ENCODE measurements around the gene C21orf58.

C21orf58 gene

DNA sequence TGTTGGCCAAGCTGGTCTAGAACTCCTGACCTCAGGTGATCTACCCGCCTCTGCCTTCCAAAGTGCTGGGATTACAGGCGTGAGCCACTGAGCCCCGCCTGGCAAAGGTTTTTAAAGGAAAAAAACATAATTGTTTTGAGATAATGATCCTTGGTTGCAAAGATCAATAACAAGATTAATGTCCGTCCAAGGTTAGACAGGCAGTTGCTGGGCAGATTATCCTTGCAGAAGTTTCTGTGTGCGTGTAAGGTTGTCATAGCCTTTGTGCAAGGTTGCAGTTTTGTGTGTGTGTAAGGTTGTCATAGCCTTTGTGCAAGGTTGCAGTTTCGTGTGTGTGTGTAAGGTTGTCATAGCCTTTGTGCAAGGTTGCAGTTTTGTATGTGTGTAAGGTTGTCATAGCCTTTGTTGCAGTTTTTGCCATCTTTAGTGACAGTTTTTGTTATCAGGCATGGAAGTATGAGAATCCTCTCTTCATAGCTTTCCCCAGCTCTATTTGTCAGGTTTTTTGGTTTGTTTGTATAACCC, 34.0 kb downstream of the C21orf58 start:
- no peak for DNase-seq

DNA sequence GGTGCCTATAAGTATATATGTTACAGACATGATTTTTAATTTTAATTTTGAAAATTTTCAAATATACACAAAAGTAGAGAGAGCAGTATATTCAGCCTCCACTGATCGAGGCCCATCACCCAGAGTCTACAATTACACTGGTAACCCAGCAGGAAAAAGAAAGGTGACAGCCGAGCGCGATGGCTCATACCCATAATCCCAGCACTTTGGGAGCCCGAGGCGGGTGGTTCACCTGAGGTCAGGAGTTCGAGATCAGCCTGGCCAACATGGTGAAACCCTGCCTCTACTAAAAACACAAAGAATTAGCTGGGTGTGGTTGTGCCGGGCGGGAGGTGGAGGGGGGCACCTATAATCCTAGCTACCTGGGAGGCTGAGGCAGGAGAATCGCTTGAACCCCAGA, 36.1 kb downstream of the C21orf58 start:
- DNase-seq, result no peak

DNA sequence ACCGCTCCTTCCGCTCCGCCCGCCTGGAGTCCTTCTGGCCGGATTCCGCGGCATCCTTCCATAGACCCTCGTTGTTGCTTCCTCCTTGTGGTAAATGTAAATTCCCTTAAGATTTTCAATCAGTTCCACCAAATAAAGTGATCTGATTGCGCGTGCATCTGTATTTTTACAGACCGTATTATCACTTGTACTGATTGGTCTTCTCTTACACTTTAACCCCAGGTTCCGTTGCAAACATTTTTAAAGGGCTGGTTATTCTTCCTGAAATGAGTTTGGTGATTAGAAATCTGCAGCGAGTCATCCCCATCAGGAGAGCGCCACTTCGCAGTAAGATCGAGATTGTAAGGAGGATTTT, 37.0 kb downstream of the C21orf58 start:
- no peak for DNase-seq

DNA sequence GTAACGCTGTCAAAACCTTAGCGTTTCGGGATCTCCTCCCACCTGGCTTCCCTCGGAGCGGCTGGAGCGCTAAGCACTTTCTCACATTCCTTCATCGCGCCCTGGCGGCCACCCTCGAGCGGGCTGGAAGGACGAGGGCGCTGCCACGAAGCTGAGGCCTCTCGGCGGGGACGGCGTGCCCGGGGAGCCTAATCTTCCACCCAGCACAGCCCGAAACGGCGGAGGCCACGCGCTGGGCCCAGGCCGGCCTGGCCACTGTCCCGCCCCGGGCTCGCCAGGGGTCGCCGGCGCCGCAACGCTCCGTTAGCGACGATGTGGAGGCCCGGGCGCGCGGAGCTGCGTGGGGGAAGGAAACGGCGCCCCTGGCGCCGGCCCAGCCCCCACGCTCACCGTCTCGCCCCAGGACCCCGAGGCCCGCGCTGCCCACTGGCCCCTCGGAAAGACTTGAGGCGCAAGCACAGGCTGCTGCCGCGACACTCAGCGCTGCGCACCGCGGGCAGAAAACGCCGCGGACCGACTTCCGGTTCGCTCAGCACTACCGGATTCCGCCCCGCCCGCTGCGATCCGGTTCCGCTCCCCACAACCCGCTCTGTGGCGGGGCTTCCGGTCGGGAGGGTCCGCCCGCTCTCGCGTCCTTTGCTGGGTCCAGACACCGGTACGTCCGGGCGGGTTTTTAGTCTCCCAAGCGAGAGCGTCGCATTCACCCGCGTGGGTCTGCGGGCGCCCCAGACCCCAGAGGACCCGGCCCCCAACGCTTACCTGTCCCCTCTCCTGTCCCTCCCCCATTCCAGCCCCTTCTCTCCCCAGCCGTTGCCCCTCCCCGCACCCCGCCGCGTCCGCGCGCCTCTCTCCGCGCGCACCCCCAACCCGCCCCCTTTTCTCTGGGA, 37.7 kb downstream of the C21orf58 start, which contains the start of gene YBEY:
YBEY (plus strand) TSS at position 582 of the 887 bp plus-strand sequence. CDS start 572 bp downstream, outside the sequence.
- DNase-seq, result peak; percentile 44

DNA sequence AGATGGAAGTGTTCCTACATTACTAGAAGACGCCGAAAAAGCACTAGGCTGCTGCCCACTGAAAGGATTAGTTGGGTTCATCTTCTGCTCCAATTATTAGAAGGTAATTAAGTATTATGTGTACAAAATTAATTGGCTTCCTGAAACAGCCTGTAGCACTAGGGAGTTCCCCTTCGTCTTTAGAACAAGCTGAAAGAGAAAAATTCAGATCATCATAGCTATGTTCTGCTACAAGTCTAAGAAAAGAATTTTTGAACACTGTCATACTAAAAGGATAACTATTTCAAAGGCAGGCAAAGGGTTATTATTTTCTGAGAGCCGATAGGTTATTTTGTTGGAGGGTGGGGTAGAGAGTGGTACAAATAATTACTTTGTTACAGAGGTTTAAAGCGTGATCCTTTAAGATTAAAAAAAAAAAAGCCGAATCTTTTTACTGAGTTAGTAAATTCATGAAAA, 38.4 kb downstream of the C21orf58 start, which contains the start of gene MCM3AP:
MCM3AP (minus strand) TSS at position 406 of the 456 bp plus-strand sequence; CDS start at position 81, 325 bp downstream.
- no peak for DNase-seq

DNA sequence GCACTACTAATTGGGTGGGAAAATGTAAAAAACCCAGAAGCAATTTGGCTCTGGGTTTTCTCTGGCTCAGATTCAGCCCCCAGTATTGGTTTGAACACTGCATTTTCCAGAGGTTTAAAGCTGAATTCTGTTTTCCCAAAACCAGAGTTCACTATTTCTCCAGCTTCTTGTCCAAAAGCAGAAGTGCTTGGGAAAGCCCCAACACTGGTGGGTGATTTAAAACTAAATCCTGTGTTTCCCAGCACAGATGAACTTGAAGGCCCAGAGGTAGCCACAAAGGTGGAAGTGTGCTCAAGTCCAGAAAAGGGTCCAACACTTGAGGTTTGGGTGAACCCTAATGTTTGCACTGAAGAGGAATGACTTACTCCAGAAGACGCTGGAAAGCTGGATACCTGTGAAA, 38.9 kb downstream of the C21orf58 start:
- no peak for DNase-seq

DNA sequence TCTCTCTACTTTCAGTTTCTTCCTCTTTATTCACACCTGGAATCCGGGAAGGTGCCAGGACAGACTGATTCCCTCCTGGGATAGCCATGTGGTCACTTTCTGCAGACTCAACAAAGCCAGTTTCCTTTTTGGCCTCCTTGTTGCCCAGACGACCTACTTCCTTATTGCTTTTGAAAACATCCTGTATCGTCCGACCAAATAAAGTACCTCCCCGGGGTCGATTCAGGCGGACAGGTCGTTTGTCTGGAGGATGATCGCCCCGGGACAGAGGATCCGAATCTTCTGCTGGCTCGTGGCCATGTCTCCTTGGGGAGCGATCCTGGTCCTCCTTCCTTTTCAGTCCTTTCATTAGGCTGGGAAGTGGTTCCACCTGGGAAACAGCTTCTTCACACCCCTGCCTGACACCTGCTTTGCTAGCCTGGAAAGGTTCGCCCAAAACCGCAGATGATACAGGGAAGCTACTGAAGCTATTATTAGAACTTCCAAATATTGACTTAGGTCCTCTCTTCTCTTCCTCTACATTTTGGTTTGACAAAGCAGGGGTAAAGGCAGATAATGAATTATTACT, 39.5 kb downstream of the C21orf58 start:
- DNase-seq, result no peak

DNA sequence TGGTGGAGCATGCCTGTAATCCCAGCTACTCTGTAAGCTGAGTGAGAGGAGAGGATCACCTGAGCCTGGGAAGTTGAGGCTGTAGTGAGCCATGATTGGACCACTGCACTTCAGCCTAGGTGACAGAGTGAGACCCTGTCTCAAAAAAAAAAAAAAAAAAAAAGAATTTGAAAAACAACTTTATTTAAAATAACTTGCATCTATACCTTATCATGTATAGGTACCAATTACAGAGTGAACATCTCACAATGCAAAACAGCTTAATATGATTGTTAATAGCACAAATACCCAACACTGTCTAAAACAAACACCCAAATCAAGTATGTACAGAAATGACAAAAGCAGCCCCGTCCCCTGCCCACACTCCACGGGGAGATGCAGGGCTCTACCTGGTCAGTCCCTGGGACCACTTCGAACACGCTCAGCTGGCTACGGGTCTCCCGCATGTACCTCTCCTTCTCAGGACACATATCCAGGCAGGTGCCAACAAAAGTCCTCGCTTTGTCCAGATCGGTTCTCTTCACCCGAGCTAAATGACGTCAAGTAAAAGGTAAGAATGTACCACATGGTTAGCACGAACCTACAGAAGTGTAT, 48.8 kb downstream of the C21orf58 start:
- DNase-seq, result no peak

DNA sequence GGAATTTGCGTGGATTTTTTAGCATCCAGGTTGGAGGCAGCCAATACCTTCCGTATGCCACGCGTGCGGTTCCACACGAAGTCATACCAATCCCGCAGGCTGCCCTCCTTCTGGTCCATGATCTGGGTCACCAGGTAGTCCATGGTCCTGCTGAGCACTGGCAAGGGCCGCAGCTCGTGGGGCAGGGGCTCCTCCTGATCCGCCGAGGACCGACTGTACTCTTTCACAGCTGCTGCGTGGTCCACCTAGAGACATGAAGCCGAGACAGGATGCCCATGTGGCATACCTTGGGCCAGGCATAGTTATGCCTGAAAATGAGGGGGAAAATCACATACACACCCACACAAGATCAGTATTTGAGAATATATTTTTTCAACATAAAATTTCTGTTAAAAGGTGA, 50.3 kb downstream of the C21orf58 start:
- no peak for DNase-seq

DNA sequence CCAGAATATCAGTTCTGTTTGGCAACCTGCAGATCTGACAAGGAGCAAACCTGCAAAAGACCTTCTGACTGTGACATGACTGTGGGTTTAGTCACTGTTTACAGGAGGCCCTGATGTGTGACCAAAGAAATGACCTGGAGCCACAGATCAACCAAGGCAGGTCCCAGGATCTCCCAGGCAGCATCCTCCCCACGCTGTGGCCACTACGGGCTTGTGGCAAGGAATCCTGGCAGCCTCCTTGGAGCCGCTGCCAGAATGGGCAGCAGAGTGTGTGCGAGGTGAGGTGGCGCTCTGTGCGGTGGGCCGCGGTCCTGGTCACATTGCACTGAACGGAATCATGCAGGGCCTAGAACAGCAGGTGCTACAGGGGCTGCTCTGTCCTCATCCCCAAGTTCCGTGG, 54.2 kb downstream of the C21orf58 start:
- DNase-seq, result no peak

DNA sequence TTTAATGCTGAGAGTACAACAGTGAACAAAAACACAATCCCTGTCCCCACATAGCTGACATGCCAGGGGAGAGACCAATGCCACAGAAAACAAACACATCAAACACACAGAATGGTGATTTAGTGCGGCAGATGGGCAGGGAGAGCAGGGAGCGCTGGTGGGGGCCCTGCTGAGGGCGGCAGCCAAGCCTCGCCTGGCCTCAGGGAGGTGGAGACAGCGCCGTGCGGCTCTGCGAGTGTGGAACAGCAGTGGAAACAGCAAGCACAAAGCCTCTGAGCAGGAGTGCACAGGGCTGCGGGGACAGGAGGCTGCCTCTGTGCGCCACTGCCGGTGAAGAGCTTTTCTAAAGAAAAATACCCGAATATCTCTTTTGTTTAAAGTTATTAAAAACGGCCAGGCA, 55.3 kb downstream of the C21orf58 start:
- DNase-seq, result no peak

DNA sequence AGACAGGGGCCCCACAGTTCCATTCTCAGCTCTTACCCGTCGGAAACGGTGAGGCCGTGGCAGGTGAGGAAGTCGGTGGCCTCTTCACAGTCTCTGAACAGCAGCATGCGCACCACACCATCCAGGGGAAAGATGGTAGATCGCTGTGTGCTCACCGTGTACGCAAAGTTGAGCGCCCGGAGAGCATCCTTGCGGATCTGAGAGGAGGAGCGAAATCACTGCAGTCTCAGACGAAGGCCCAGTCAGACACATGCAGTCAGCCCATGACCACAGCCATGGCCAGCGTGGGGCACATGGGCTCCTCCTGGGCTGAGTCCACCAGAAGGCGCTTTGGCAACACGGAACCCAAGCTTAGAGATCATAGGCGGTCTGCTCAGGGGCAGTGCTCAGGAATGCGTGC, 56.7 kb downstream of the C21orf58 start:
- no peak for DNase-seq

DNA sequence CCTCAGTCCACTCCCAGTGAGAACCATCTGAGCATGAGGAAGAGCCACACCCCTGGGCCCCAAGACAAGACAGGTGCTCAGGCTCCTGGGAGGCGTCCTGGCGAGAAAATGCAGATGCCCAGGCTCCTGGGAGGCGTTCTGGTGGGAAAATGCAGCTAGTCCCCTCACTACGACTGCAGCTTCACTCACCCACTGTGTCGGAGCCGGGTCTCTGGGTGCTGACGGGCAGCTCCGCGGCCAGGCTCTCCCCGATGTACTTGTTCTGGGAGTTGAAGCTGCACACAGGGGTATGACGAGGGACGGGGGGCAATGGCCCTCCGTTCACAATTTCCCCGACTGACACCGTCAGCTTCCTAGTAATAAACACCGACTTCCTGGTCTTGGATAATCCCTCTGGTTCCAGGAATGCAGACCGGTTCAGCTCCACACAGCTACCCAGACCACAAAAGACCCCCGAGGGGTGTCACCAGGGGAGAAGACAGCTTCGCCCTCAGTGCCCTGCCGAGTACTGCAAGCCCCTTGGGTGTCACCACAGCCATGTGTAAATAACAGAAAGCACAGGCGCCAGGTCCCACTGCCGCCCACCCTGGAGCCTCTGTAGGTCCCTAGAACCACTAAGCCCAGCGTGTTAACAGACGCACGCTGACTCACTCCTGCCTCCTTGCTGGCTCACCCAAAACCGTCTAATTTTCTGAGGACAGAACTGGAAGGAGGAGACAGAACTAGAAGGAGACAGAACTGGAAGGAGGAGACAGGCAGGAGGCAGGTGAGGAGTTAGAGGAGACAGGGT, 57.7 kb downstream of the C21orf58 start:
- no peak for DNase-seq

DNA sequence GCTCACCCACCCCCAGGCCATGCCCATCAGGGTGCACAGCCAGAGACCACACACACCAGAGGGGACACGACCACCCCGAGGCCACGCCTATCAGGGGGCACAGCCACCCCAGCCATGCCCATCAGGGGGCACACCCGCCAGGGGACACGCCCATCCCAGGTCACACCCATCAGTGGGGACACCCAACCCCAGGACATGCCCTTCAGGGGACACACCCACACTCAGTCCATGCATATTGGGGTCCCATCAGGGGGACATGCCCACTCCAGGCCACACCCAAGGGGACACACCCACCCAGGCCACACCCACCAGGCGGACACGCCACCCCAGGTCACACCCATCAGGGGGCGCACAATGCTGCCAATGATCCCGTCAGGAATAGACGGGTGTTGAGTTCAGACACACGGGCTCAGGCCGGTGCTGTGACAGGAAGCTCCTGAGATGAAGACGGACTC, 59.0 kb downstream of the C21orf58 start:
- no peak for DNase-seq

DNA sequence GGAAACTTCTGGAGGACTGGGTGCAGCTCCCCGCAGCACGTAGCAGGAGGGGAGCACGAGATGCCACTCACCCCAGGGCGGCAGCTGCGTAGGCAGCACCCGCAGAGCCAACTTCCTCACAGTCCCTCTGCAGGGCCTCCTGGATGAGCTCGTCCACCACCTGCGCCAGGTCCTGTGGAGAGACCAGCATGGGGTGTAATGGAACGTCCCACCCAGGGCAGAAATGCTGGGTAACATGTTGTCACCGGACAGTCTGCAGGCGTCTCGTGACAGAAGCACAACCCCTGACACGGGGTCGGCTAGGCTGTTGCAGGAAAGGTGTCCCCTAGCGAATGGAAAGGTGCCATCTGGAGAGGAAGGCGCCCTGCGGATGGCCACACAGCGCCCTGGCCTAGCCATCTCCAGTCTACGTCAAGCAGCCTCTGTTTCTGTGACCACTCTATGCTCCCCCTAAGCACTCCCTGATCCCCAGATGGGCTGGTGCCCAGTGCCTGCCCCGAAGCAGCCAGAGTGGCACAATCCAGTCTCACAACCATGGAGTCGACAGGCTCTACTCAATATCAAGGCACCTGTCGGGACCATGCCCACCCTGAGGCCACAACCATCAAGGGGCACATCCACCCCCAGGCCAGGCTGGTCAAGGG, 59.5 kb downstream of the C21orf58 start:
- DNase-seq, result no peak

DNA sequence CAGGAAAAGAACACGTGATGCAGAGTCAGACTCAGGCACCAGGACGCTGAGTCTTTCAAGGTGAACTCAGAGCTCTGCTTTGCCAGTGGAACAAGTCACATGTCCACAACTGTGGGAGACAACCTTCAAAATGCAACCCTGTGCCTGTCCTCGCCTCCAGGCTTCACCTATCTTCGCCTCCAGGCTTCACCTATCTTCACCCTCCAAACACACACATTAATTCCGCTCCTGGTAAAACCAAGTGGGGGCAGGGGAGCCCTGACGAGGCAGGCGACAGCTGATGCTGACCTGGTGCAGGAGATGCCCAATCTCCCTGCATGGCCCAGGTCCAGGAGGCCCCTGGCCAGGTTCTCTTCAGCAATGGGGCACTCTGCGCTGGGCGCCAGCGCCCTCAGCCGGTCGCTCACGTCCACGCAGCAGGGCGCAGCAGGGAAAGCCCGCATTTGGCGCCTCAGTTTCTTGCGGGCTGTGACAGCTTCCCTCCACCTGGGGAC, 67.1 kb downstream of the C21orf58 start:
- DNase-seq, result no peak

DNA sequence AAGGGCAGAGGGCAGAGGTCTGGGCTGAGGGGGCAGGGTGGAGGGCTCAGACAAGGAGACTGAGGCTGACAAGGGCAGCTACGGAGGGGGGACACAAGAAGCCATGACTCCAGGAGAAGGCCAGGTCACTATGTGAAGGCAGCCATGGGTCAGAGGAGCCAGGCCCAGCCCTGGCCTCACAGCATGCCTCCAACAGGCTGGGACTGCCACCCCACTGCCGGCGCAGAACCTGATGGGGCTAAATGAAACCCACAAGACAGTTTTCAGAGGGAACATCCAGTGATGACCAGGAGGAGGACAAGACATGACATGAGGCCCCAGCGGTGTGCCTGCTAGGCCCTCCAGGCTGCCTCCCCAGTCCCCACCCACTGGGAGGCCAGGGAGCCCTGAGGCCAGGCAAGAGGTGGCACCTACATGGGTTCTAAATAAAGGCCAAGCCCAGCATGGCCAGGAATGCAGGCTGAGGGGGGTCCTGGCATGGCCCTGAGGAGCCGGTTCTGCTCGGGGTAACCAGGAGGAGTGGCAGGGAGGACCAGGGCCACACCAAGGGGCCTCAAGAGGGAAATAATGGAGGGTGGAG, 67.8 kb downstream of the C21orf58 start:
- DNase-seq, result no peak

DNA sequence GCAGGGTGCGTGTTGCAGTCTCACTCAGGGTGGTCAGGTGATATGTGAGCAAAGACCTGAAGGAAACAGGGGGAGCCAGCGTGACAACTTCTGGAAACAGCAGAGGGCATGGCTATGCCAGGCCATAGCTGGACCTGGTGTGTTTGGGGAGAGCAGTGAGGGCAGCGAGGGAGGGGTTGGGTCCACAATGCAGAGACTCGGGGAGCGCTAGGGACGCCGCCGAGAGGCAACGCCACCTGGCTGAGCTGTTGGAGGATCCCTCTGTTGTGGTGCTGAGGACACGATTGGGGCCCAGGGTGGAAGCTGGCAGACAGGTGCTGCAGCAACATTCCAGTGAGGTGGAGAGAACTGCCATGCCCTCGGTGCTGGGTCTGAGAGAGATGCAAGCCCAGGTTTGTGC, 68.5 kb downstream of the C21orf58 start:
- DNase-seq, result no peak

DNA sequence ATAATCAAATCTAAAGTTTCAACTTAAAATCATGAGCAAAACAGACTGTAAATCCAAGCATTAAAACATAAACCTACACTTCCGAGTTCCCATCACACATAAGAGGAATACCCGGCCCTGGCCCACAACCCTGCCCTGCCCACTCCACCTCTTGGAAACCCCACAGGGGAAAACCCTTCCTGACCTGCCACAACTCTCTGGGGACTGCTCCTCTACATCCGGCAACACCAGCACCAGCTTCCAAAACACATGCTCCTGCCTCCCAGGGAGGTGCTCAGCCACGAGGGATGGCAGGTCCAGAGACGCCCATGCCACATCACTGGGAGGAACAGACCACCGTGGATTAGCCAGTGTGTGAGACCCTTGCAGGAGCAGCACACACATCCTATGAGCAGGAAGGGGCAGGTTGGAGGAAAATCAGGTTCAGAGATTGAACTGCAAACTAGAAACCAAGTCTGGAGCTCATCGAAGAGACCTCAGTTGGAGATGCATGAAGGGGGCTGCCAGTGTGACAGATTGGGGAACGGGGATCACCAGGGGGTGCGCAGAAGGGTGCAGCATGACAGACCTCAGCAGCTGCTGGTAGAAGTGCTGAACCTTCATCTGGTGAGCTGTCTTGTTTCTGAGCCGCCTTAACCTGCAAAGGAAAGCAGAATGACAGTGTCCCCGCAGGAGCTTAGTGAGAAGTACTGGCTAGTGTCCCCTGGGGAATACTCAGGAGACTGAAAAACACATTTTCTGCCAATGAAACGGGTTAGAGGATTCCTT, 69.3 kb downstream of the C21orf58 start:
- DNase-seq, result no peak

DNA sequence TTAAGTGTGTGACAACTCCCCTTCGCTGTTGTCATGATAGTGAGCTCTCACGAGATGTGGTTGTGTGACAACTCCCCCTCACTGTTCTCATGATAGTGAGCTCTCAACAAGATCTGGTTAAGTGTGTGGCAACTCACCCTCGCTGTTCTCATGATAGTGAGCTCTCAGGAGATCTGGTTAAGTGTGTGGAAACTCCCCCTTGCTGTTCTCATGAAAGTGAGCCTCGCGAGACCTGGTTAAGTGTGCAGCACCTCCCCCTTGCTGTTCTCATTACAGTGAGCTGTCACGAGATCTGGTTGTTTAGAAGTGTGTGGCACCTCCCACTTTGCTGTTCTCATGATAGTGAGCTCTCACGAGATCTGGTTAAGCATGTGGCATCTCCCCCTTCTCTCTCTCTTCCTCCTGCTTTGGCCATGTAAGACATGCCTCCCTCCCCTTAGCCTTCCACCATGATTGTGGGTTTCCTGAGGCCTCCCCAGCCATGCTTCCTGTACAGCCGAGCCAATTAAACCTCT, 70.0 kb downstream of the C21orf58 start:
- no peak for DNase-seq

DNA sequence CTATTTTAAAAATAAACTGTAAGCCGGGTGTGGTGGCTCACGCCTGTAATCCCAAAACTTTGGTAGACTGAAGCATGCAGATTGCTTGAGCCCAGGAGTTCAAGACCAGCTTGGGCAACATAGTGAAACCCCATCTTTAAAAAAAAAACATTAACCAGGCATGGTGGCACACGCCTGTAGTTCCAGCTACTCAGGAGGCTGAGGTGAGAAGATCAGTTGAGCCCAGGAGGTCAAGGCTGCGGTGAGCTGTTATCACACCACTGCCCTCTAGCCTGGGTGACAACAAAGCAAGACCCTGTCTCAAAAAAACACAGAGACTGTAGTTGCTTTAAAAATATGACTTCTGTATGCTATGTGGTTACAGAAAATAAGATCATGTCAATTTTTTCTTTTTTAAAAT, 70.8 kb downstream of the C21orf58 start:
- DNase-seq, result no peak
